HG03097 (cell line): Measurements from ENCODE around the gene FAM3A.
"Not testable (repeated sequence)": the region's sequence is repeated elsewhere in the genome, so short reads cannot be mapped to it uniquely, and the experiment has no call there.

Source experiments
- ATAC-seq: cut with Tn5 transposase; IDR thresholded peaks from one replicate; pipeline ENCODE4 v1.9.1; 2021; ENCODE audit not compliant: unreplicated experiment, low FRiP score

FAM3A gene

GRCh38 chrX:154506483-154507332, 9.3 kb downstream of the FAM3A start:
- no peak for ATAC-seq

GRCh38 chrX:154505734-154506133, 10.3 kb downstream of the FAM3A start:
- no peak for ATAC-seq

- ATAC-seq = no peak
Observed at GRCh38 chrX:154502989-154503388, 13.0 kb downstream of the FAM3A start.

GRCh38 chrX:154502098-154502497, 13.9 kb downstream of the FAM3A start:
- no peak for ATAC-seq

- ATAC-seq = not testable (repeated sequence)
Observed at GRCh38 chrX:154501423-154501822, 14.6 kb downstream of the FAM3A start.

GRCh38 chrX:154496591-154497137, 19.4 kb downstream of the FAM3A start:
- ATAC-seq = not testable (repeated sequence)

- no peak for ATAC-seq
Observed at GRCh38 chrX:154495472-154495922, 20.5 kb downstream of the FAM3A start.

GRCh38 chrX:154494715-154495114, 21.3 kb downstream of the FAM3A start:
- no peak for ATAC-seq

GRCh38 chrX:154490414-154491083, 25.5 kb downstream of the FAM3A start, which contains the start of gene SLC10A3:
Gene SLC10A3, minus strand, starts transcription at chrX:154490629. Its CDS starts 1,689 bp downstream, at chrX:154488940.
- peak; percentile 65 for ATAC-seq

- ATAC-seq = no peak
Observed at GRCh38 chrX:154490021-154490413, 26.0 kb downstream of the FAM3A start.

GRCh38 chrX:154489182-154489581, 26.9 kb downstream of the FAM3A start:
- ATAC-seq = no peak

- ATAC-seq = no peak
Observed at GRCh38 chrX:154488336-154489075, 27.5 kb downstream of the FAM3A start.

- no peak for ATAC-seq
Observed at GRCh38 chrX:154487518-154488290, 28.3 kb downstream of the FAM3A start.

- ATAC-seq = no peak
Observed at GRCh38 chrX:154486396-154487207, 29.4 kb downstream of the FAM3A start, which contains the start of gene UBL4A. Gene UBL4A, minus strand, starts transcription at chrX:154486615. Its CDS starts 31 bp downstream, at chrX:154486584.

GRCh38 chrX:154486052-154486395, 30.0 kb downstream of the FAM3A start:
- no peak for ATAC-seq

- ATAC-seq = no peak
Observed at GRCh38 chrX:154485150-154486051, 30.6 kb downstream of the FAM3A start.

GRCh38 chrX:154484255-154485149, 31.5 kb downstream of the FAM3A start:
- no peak for ATAC-seq
